Measurements from ENCODE around the gene TTLL1.

The TTLL1 gene

DNA sequence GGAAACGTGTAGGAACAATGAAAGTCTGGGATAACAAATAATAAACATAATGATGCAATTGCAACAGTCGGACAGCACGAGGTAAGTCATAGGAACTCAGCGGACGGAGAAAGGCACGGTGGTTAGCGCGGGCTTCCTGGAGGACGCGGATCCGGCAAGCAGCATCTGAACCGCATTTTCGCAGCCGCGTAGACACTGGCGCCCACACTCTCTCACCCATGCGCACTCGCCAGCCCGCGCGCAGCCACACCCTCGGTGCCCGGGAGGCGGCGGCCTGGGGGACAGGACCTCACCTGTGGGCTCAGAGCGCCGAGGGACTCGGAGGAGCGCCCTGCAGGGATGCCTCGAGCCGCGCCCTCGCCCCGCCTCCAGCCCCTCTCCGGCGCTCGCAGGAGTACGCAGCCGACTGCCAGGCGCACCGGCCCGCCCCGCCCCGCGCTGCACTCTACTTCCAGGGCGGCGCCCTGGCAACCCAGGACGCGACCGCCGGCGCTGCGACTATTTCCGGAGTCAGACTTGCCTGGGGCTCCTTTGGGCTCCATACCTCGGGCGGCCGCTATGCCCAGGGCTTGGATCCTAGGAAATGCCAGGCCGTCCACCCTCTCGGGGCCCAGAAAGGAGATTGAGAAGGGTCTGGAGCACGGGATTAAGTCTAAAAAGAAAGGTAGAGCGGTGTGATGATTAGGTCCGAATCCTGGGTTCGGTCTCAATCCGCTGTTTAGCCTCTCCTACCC is at the start of gene TTLL1:
TSS of gene TTLL1 (minus strand) at position 408 of the 734 bp plus-strand sequence. CDS start 13,805 bp downstream, outside the sequence.
- peak; percentile 53 for DNase-seq (ENCODE audit: low read depth)

DNA sequence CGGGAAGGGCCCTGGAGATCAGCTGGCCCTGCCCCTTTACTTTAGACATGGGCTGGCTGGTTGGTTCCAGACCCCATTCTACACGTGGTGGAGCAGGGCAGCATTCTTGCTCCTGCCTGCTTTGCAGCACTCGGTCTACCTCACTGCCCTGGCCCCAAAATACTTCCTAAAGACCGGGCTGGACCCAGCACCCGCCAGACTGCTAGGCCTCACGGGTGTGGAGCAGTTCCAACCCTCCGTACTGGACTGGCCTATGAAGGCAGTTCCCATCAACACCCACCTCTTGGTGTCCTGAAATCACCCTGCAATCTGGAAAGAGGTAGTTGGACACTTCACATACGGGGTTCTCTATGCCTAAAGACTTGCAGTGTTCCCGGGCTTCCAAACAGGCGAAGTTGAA is 47.6 kb upstream of the TTLL1 start:
- no peak for DNase-seq (ENCODE audit: low read depth)

DNA sequence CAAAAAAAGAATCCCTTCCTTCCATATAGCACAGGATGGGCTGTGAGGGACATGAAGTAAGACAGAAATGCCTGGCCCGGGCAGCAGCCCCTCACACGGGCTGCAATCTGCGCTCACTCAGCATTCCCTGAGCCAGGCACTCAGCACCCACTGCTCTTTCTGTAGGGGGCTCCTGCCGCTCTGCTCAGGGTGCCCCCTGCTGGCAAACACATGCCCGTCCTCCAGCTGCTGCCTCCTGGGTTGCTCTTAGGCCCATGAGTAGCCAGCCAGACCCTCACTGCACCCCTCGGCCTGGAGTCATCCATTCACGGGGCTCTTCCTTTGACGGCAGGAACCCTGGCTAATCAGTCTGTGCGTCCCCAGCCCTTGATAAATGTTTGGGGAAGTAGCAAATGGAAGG is 47.1 kb upstream of the TTLL1 start:
- no peak for DNase-seq (ENCODE audit: low read depth)

DNA sequence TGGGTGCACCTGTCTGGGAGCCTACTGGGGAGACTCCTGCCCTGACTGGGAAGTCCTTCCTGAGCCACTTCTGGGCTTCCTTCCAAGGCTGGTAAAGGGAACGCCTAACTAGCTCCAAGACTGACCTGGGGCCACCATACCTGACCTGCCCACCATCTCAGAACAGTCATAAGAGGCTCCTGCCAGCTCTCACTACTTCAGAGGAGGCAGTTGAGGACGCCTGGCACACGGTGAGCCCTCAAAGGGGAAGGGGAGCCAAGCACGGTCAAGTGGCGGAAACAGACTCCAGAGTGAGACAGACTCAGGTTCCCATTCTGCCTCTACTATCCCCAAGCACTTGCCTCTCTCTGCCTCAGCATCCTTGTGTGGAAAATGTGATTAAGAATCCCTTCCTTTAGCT is 46.4 kb upstream of the TTLL1 start:
- no peak for DNase-seq (ENCODE audit: low read depth)

DNA sequence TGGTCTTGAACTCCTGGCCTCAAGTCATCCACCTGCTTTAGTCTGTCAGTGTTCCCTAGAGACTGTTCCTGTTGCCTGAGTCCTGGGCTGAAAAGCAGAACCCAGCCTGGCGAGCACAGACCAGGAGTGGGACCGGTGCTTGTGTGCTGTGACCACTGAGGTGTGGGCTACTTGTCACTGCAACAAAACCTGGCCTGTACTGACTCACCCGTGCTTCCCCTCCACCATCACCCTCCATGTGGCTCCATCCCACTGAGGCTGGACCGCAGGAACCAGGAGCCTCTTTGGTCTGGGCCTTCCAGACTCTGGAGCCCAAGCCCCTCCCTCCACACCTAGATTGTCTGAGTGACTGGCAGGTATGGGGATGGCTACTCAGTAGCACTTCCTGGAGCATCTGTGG is 45.4 kb upstream of the TTLL1 start:
- no peak for DNase-seq (ENCODE audit: low read depth)

DNA sequence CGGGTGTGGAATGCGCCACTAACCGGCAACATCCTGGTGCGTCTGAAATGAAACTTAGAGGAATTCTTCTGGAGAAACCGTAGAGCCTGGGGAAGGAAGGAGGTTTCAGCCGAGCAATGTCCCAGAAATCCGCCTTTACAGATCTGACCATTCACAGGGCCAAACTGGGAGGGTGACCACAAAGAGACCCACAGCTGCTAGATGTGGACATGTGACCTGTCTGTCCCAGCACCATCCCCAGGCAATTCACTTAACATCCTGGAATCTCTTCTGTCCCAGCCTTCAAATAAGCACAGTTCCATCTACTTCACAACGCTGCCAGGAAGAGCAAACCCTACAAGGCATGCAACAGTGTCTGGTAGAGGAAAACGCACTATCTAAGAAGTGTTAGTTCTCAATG is 44.2 kb upstream of the TTLL1 start:
- no peak for DNase-seq (ENCODE audit: low read depth)

DNA sequence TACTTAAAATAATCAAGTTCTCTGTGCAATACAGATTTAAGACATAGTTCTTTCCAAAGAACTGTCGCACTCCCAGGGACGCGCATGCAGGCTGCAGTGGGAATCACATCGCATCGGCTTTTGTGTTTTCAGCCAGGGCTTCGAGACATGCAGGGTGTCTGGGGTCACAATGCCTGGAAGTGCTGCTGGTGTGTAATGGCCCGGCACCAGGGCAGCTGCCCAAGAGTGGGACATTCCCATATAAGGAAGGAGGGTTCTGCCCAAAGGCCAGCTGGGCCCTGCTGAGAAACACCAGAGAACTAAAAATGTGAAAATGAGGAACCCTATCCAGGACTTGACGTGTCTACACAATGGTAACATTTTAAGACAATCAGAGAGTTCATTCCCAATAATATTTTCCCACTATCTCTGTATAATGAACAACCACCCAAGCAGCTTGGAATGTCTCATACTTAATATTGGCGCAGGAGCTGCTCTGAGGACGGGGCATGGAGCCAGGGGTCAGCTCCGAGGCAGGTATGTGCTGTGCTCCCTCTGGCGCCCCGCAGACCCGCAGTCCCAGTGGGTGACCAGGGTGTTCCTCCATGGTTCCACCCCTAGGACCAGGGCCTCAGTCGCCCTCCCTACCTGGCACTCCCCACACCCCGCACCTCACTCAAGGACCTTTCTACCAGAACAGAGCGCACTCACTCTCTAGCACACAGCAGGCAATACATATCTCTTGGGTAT is 42.7 kb upstream of the TTLL1 start:
- no peak for DNase-seq (ENCODE audit: low read depth)

DNA sequence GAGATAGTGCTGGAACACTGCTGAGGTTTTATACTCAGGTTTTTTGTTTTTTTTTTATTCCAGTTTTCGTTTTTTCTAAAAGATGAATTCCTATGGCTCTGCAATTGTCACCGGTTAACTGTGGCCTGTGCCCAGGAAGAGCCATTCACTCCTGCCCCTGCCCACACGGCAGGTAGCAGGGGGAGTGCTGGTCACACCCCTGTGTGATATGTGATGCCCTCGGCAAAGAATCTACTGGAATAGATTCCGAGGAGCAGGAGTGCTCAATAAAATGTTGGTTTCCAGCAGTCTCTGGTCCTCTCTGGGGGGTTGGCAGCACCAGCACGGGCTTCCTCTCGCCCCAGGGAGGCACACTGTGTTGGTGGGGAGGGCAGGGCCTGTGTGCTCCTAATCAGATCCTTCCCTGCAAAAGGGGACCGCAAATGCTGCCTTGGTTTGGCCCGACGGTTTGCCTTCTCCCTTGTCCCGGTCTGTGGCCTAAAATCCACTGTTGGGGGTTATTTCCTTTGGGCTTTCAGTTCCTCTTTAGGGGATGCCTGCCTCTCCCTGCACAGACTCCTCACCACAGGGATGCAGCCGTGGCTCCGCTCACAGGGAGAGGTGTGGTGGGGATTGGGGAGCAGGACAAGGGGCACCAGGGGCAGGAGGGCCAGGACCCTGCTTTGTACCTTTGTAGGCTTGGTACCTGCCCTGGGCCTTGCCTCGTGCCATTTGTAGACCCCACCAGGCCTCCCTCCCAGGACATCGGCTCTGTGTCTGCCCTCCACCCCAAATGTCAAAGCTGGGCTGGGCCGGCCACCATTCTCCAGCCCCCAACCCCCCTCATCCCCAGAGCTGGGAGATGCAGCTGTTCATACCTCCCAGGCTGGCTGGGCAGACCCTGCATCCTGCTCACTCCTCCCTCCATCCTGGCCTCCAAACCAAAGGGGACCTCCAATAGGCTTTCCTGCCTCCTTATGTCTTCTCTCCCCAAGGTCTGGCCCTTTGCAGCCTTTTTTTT is 40.5 kb upstream of the TTLL1 start:
- no peak for DNase-seq (ENCODE audit: low read depth)

DNA sequence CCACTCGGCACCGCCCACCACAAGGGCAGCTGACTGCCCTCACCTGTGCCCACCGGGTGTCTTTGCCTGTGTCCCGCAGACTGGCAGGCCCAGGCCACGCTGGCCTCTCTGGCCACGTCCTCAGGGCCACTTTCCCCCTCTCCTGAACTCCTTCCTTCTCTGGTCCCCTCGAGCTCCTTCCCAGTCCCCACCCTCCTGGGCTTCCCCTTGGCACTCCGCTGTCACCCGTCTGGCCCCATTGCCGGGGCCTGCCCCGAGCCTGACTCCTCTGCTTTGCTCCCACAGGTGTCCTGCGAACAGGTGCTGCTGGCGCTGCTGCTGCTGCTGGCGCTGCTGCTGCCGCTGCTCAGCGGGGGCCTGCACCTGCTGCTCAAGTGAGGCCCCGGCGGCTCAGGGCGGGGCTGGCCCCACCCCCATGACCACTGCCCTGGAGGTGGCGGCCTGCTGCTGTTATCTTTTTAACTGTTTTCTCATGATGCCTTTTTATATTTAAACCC is 39.8 kb upstream of the TTLL1 start:
- DNase-seq (ENCODE audit: low read depth): no peak

DNA sequence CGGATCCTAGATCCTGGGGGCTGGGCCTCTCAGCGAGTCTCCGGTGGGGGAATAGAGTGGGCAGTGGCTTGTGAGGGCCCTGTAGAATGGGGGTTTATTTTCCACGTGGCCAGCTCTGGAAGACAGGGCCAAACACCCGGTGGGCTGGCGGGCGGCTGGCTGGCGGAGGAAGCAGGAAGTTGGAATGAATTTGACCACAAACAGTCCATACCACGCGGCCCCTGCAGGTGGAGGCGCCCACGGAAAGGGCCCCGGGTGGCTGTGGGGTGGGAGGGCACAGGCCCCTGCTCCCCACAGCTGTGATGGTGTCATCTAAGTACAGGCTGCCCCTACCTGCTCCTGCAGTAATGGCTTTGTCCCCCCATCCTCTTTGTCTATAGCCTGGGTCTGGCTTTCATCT is 38.9 kb upstream of the TTLL1 start:
- no peak for DNase-seq (ENCODE audit: low read depth)

DNA sequence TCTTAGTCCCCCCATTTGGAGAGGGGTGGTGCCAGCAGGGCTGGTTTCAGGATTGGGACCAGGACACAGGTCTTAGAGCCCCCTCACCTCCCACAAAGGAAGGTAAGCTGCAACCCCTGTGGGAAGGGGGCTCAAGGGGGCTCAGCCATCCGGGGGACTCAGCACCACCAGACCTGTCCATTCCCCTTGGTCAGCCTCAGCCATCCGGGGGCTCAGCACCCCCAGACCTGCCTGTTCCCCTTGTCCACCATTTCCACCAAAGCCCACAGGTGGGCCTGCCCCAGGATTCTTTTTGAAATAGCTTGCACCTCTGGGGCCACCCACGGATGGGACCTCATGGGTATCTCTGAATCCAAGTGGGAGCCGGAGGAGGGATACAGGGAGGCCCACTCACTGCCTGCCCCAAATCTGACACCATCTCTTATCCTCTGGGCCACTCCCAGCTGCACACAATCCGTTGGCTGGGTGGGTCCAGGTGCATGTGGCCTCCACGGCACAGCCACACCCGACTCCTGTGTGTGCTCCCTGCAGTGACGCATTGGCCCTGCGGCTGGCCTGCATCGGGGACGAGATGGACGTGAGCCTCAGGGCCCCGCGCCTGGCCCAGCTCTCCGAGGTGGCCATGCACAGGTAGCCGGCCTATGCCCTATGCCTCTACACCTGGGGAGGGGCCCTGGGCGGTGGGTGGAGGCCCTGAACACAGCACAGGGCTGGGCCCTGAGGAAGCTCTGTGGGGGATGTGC is 38.1 kb upstream of the TTLL1 start:
- DNase-seq (ENCODE audit: low read depth): no peak

DNA sequence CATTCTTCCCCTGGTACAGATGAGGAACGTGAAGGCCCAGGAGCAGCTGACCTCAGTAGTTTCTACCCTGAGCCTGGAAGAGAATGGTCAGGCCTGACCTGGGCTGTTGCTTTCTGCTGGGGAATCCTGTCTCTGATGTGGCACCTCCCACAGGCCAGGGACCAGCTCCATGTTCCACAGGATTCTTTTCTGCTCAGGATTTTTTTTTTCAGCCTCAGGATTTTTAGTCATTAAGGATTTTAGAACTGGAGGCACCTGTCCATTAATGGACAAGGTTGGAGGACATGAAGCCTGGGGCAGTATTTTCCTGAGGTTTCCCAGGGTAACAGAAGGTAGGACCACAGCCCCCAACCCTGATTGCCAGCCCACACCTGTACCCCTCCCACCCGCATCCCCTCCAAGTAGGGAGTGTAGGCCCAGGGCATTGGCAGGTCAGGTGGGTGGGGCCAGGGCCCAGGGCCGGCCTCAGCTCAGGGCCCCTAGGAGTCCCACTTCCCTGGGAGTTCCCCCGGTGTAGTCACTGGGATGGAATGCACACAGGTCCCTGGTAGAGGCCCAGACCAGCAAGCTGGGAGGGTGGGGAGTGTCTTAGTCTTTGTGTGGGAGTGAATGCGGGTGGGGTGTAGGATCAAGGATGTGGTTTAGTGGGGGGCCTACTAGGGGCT is 37.4 kb upstream of the TTLL1 start:
- DNase-seq (ENCODE audit: low read depth): peak; percentile 27

DNA sequence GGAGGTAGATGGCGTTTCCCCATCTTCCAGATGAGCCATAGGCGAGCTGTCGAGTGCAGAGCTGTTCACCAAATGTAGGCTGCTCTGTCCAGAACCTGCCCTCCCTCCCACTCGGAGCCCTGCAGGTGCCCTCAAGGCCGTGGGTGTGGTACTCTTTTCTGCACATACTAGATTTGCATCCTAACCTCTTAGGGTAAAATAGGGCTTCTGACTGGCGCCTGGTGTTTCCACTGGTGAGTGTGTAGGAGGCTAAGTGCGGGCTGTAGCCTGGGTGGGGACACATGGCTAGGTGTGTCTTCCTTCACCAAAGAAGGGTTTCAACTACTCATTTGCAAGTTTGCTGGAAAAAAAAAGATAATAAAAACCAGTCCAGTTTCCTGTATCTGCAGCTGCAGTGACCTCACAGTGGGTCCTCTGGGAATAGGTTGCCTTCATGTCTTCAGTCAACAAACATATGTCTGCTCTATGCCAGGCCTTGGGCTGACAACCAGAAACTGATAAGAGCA is 29.8 kb upstream of the TTLL1 start:
- no peak for DNase-seq (ENCODE audit: low read depth)

DNA sequence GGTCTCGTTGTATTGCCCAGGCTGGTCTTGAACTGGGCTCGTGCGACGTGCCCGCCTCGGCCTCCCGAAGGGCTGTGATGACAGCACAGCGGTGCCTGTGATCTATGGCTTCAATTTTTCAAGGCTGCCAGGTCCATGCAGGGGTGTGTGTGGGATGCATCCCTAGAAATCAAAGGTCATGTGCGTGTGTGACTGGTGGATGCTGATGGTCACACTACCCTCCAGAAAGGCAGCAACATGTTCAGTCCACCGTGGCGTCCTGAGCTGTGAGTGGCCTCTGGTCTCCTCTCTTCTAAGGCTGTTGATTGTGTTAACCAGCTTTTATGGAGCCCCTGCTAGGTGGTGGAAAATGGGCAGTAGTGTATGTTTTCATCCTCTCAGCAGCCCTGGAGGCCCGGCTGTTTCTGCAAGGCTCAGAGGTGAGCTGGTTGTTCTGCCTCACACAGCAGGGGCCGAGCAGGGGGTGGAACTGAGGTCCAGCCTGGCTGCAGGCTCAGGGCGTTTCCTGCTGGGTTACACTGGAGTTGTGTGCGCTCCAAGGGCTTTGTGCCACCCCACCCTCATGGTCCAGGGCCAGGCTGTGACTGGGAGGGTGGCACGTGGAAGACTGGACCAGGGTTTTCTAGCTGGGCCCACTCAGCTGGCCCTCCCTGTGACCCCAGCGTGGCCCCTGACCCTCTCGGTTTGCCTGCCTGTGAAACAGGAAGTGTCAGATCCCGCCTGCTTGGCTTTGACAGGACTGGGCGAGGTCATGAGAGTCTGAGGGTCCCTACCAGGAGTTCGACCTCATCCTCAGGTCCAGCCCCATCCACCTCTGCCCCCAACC is 29.0 kb upstream of the TTLL1 start:
- no peak for DNase-seq (ENCODE audit: low read depth)

DNA sequence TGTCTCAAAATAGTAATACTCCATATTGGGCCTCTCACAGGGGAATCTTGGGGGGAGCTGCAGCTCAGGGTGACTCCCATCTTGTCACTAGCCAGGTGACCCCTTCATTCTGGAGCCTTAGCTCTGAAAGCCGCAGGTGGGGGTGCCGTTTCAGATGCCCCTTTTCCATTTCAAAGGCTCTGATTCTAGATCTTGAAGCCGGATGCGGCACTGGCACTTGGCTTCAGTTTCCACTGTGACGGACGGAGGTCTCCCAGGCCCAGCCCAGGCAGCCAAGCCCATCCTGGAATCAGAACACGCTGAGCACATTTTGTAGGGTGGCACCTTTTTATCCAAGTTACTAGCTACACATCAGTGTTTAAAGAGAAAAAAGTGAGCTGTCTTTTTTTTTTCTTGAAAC is 27.7 kb upstream of the TTLL1 start:
- DNase-seq (ENCODE audit: low read depth): no peak

DNA sequence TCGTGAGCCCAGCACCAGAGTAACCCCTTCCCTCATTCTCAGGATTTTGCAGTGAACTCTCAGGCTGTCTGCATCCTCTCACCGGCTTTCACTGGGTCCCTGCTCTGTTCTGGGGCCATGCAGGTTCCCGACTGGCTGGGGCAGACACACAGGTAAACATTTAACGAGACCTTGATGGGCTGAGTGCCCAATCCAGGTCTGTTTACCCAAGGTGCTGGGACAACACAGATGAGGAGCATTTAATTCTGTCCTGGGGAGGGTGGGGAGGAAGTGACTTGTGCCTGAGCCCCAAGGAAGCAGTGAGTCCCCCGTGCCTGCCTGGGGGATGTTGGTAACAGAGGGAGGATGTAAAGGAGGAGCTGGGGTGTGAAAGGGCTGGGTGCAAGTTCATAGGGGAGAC is 25.8 kb upstream of the TTLL1 start:
- no peak for DNase-seq (ENCODE audit: low read depth)

DNA sequence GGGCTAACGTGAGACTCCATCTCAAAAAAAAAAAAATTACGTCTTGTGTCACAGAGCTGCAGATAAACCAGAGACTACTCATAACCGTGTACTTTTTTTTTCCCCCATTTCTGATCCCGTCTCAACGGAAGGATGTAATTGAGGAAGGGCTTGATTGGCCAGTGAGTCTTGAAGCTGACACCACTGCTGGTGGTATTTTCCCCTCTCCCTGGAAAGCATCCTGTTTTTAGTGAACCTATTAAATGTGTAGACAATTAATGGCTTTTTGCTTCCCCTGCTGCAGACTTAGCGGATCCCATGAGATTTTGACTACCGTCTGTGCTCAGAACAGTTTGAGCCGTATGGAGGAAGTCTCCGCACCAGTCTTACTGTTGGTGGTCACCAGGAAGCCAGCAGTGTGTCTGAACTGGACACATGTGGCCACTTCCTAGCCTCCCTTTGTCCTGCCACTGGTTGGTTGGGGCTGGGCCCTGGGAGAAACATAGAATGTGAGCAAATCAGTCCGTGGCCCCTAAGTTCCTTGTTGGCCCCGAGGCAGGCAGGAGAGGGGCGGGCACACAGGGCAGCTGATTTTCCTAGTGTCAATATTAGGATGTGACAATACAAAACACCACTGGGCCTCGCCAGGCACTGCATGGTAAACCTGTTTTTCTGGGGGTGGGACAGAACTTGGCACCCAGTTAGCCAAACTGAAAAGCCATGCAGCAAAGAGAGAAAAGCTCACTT is 24.5 kb upstream of the TTLL1 start:
- DNase-seq (ENCODE audit: low read depth): no peak

DNA sequence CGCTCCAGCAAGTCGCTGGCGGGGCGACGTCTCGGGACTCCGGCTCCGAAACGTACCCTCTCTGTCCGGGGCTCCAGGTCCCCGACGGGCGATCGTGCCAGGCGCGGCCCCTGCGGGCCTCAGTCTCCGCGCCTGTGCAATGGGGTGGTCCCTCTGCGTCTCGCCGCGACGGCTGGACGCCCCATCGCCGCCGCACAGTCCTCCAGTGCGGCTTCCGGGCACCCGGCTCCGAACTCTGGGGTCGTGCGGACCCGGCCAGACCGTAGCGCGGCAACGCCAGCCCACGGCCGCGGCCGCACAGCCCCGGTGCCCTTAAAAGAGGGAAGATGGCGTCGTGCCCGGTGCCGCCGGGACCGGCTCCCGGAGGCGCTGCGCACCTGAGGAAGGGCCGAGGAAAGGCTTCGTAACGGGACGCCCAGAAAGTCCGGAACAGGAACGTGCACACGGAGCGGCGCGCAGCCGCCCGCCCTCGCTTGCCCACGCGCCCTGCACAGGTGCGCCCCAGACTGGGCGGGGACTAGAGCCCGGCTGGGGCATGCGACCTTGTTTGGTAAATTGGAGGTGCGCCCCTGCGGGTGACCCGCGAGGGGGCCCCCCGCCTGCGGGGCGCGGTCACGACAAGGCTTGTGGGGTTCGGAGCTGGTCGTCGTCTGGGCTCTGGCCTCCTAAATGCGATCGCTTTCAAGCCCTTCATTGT is 21.9 kb upstream of the TTLL1 start:
- DNase-seq (ENCODE audit: low read depth): no peak

All from fibroblast of the conjunctiva (primary cell).